ENCODE data around the gene MTRR. TPM values are rescaled to one million over a fixed set of nuclear protein-coding genes. Genes with fewer than 3 reads are reported as not detected.
A peak's percentile ranks its signal among the peaks of the same experiment; 100 is the strongest.

MTRR gene
- total RNA-seq, 1 experiment from 2014 or later: 64.9 TPM

DNA sequence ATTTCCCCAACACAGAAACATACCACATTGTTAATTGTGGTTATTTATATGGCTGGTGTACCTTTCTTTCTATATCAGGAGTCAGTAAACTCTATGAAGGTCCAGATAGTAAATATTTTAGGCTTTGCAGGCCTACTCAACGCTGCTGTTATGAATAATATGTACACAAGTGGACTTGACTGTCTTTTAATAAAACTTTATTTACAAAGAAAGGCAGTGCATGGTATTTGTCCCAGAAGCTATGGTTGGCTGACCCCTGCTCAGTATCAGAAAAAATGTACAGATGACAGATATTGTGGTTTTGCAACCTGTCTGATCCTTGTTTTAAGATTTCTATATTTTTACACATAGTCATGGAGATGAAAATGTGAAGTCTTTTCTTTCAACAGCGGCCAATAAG, 5.7 kb downstream of the MTRR start:
- Histone ChIP-seq H3K9me3 (ENCODE audit: low read length) (no peaks in the 10 kb centered on the region), H3K4me1 (ENCODE audit: insufficient read depth, low read length) (peaks cover 48% of the 10 kb centered on the region), H2AFZ (ENCODE audit: low read length) (no peak overlapping the region), H3K27me3 (ENCODE audit: low read length) (no peaks in the 10 kb centered on the region), H3K4me3 (ENCODE audit: low read length) (no peak overlapping the region), H3K4me2 (ENCODE audit: low read length) (no peak overlapping the region), H3K36me3 (ENCODE audit: low read depth, low read length) (peaks cover 65% of the 10 kb centered on the region), H3K9me2 (replicated peaks; ENCODE audit: low read length) (no peaks in the 10 kb centered on the region), H4K20me1 (ENCODE audit: low read length) (peaks cover 34% of the 10 kb centered on the region), H3K79me2 (ENCODE audit: low read length) (peaks cover 64% of the 10 kb centered on the region), H3K27ac (ENCODE audit: low read length) (no peak overlapping the region), H3K9ac (ENCODE audit: low read length) (no peak overlapping the region), H3F3A (ENCODE audit: low read length, unreplicated experiment) (peaks cover 5% of the 10 kb centered on the region)
- CTCF ChIA-PET: interaction anchor here (0.6 kb wide), 1 partner anchor 1625 kb away, joined by 6 read pairs; no protein-coding TSS in a partner anchor
- no TSS peak for BruUV-seq (replicated peaks)
- intact Hi-C loops (cut with micrococcal nuclease): no loop called here
- ATAC-seq (no peak), DNase-seq (no peak)
- TF ChIP-seq, protein P1, sequence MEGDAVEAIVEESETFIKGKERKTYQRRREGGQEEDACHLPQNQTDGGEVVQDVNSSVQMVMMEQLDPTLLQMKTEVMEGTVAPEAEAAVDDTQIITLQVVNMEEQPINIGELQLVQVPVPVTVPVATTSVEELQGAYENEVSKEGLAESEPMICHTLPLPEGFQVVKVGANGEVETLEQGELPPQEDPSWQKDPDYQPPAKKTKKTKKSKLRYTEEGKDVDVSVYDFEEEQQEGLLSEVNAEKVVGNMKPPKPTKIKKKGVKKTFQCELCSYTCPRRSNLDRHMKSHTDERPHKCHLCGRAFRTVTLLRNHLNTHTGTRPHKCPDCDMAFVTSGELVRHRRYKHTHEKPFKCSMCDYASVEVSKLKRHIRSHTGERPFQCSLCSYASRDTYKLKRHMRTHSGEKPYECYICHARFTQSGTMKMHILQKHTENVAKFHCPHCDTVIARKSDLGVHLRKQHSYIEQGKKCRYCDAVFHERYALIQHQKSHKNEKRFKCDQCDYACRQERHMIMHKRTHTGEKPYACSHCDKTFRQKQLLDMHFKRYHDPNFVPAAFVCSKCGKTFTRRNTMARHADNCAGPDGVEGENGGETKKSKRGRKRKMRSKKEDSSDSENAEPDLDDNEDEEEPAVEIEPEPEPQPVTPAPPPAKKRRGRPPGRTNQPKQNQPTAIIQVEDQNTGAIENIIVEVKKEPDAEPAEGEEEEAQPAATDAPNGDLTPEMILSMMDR (conservative IDR thresholded peaks at IDR 0.05; ENCODE audit: low read depth, low read length): no peak
- TF ChIP-seq EZH2 (IDR thresholded peaks at IDR 0.05; ENCODE audit: low read length, unreplicated experiment) (no peak), EZH2phosphoT487 (IDR thresholded peaks at IDR 0.05; ENCODE audit: borderline replicate concordance, low read length) (no peak)
- POLR2A ChIA-PET (ENCODE audit: unreplicated experiment): no interaction called here

DNA sequence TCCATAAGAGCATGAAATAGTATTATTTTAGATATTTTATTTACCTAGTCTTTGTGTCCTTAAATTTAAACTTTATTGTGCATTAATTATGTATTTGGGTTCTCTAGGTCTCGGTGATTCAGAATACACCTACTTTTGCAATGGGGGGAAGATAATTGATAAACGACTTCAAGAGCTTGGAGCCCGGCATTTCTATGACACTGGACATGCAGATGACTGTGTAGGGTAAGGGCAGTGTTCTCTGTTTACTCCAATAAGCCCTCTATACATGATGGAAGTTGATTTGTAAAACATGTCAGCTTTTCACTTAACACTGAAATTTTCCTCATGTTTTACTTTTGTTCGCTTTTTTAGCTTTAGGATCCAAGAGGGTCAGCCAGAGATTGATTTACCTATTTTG, 6.2 kb downstream of the MTRR start:
- BruUV-seq (replicated peaks): no TSS peak
- H3K4me2 ChIP-seq (ENCODE audit: low read length): no peak overlapping the region
- H2AFZ ChIP-seq (ENCODE audit: low read length): no peak overlapping the region
- no peaks in the 10 kb centered on the region for H3K9me2 ChIP-seq (replicated peaks; ENCODE audit: low read length)
- ATAC-seq (no peak), DNase-seq (no peak)
- H3K4me3 ChIP-seq (ENCODE audit: low read length): no peak overlapping the region
- peaks cover 48% of the 10 kb centered on the region for H3K4me1 ChIP-seq (ENCODE audit: insufficient read depth, low read length)
- H3F3A ChIP-seq (ENCODE audit: low read length, unreplicated experiment): peaks cover 5% of the 10 kb centered on the region
- peaks cover 29% of the 10 kb centered on the region for H4K20me1 ChIP-seq (ENCODE audit: low read length)
- no peak for TF ChIP-seq EZH2 (IDR thresholded peaks at IDR 0.05; ENCODE audit: low read length, unreplicated experiment)
- TF ChIP-seq, protein P1 (conservative IDR thresholded peaks at IDR 0.05; ENCODE audit: low read depth, low read length): no peak
- TF ChIP-seq EZH2phosphoT487 (IDR thresholded peaks at IDR 0.05; ENCODE audit: borderline replicate concordance, low read length): no peak
- H3K36me3 ChIP-seq (ENCODE audit: low read depth, low read length): peaks cover 69% of the 10 kb centered on the region
- H3K27ac ChIP-seq (ENCODE audit: low read length): no peak overlapping the region
- intact Hi-C loops (cut with micrococcal nuclease): no loop called here
- ChIA-PET CTCF (no interaction called here), POLR2A (ENCODE audit: unreplicated experiment) (no interaction called here)
- peaks cover 59% of the 10 kb centered on the region for H3K79me2 ChIP-seq (ENCODE audit: low read length)
- no peaks in the 10 kb centered on the region for H3K9me3 ChIP-seq (ENCODE audit: low read length)
- H3K9ac ChIP-seq (ENCODE audit: low read length): no peak overlapping the region
- no peaks in the 10 kb centered on the region for H3K27me3 ChIP-seq (ENCODE audit: low read length)

DNA sequence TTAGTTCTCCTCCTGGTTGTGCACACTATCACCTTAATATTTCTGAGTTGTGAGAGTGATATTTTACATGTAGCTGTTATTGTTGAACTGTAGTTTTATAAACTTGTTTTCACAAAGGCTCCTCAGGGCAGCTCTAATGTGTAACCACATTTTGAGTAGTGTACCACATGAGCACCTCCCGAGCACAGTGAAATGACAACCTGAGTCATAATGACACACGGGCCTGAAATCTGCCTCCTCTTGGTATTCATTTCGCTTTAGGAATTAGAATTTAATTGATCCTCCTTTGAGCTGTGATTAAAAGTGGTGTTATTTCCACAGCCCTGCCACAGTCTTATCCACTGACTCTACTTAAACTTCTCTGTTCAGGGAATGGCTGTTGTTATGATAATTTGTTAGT, 7.9 kb downstream of the MTRR start:
- peaks cover 32% of the 10 kb centered on the region for H3K4me1 ChIP-seq (ENCODE audit: insufficient read depth, low read length)
- peaks cover 75% of the 10 kb centered on the region for H3K36me3 ChIP-seq (ENCODE audit: low read depth, low read length)
- TF ChIP-seq EZH2phosphoT487 (IDR thresholded peaks at IDR 0.05; ENCODE audit: borderline replicate concordance, low read length) (no peak), EZH2 (IDR thresholded peaks at IDR 0.05; ENCODE audit: low read length, unreplicated experiment) (no peak)
- TF ChIP-seq, protein P1 (conservative IDR thresholded peaks at IDR 0.05; ENCODE audit: low read depth, low read length): no peak
- no peaks in the 10 kb centered on the region for H3K27me3 ChIP-seq (ENCODE audit: low read length)
- ATAC-seq (peak; percentile 95), DNase-seq (peak; percentile 89)
- peaks cover 5% of the 10 kb centered on the region for H3F3A ChIP-seq (ENCODE audit: low read length, unreplicated experiment)
- no TSS peak for BruUV-seq (replicated peaks)
- intact Hi-C loops (cut with micrococcal nuclease): no loop called here
- no peak overlapping the region for H3K9ac ChIP-seq (ENCODE audit: low read length)
- H3K4me2 ChIP-seq (ENCODE audit: low read length): peak overlapping the region; percentile 41
- H2AFZ ChIP-seq (ENCODE audit: low read length): no peak overlapping the region
- ChIA-PET POLR2A (ENCODE audit: unreplicated experiment) (interaction anchor here (0.6 kb wide), 3 partner anchors 9 to 1671 kb away, joined by 4 to 6 read pairs (median 6); partner anchors contain the start of gene NSUN2), CTCF (no interaction called here)
- H3K9me3 ChIP-seq (ENCODE audit: low read length): no peaks in the 10 kb centered on the region
- peaks cover 42% of the 10 kb centered on the region for H3K79me2 ChIP-seq (ENCODE audit: low read length)
- no peaks in the 10 kb centered on the region for H3K9me2 ChIP-seq (replicated peaks; ENCODE audit: low read length)
- peak overlapping the region; percentile 13; the same call in 1 of the 2 replicates for H3K27ac ChIP-seq (ENCODE audit: low read length)
- no peak overlapping the region for H3K4me3 ChIP-seq (ENCODE audit: low read length)
- peaks cover 13% of the 10 kb centered on the region for H4K20me1 ChIP-seq (ENCODE audit: low read length)
